Measurements from ENCODE around the gene MKLN1.

The MKLN1 gene

GRCh38 chr7:131471250-131472004, 143.8 kb downstream of the MKLN1 start:
- DNase-seq = no peak

DNA sequence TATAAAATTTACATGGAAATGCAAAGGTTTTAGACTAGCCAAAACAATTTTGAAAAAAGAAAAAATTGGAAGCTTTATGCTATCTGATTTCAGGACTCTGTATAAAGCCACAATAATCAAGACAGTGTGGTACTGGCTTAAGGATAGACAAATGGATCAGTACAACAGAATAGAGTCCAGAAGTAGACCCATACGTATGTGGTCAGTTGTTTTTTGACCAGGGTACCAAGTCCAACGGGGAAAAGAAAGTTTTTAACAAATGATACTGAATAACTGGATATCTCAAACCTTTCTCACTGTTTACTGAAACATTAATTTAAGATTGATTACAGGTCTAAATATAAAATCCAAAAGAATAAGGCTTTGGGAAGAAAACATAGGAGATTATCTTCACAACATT, 149.1 kb downstream of the MKLN1 start:
- no peak for DNase-seq

- DNase-seq = no peak
Measured at GRCh38 chr7:131480384-131481315, 153.0 kb downstream of the MKLN1 start.

DNA sequence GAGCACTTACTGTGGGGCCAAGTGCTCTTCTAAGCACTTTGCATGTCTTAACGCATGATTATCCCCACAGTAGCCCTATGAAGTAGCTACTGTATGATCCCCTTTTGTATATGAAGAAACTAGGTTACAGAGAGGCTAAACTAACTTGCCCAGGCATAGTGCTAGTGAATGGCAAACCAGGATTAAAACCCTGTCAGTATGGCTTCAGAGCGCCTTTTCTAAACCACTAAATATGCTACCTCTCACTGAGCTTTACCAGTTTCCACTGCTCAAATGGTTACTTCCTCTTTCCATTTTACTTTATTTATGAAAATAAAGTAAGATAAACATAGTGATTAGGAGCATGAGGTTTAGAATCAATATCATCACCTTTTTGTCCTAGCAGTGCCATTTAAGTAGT, 155.1 kb downstream of the MKLN1 start:
- no peak for DNase-seq

- DNase-seq = no peak
Measured at GRCh38 chr7:131483586-131483985, 155.9 kb downstream of the MKLN1 start.

DNA sequence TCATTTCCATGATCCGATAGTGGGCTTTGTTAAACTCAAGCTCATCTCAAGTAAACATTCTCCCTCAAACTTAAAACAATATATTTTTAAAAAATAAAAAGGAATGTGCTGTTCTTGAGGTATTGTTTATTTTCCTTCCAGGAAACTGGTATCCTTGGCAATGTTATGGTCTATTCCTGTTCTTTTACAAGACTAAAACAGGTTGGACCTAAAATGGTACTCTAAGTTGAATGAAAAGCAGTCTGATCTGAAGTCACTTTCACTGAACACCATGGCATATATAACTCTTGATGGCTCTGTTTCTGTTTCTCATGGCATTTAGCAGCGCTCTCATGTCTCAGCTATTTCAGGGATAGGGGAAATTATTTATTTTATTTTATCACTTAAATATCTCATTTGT, 158.7 kb downstream of the MKLN1 start:
- DNase-seq = no peak

- DNase-seq = no peak
Measured at GRCh38 chr7:131487217-131487616, 159.5 kb downstream of the MKLN1 start.

DNA sequence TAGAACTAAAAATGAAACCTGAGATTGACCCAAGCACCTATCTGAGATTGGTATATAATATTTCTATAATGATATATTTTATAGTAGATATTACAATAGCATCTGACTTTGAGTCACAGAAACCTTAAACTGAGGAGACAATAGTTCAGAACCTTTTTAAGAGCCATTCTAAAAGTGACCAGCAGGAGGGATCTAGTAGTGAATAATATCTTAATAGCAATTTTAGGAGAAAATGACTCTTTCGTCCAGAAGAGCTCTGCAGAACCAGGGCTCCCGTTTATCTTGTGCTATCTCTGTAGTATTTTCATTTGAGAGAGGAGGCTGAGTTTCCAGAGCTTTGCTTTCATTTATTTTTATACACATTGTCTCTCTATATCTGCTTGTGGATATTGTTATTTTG, 160.7 kb downstream of the MKLN1 start:
- no peak for DNase-seq

DNA sequence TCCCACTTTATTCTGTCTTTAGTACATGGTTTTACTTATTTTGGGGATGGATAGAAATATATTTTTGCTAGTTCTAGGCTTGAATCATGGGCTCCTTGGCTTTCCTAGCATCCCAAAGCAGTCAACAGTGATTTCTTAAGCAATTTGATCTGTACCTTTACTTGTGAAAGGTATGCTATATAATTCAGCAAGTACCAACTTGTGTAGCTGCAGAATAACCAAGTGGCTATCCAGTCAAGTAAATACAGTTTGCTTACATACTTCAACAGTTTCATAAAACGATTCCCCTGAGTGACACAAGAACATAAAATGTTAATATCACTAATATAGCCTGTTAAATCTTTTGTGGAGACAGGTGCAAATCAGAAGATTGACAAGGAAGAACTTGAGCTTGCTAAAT, 161.5 kb downstream of the MKLN1 start:
- no peak for DNase-seq

DNA sequence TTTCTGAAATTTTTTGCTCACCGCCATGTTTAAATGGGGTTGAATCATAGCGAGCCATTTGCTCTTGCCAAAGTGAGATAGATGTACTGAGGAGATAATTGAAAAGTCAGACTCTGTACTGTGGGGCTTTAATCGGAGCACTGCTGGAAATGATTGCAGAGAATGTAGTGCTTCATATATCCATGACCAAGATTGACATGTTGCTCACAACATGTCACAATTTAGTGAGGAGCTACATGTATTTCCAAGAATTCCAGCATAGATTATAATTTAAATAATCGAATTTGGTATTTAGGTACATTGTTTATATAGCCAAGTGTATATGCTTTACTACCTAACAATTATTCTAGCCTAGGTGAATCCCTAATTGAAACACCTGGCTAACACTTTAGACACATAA, 162.2 kb downstream of the MKLN1 start:
- DNase-seq = no peak

GRCh38 chr7:131493081-131493480, 165.4 kb downstream of the MKLN1 start:
- no peak for DNase-seq

DNA sequence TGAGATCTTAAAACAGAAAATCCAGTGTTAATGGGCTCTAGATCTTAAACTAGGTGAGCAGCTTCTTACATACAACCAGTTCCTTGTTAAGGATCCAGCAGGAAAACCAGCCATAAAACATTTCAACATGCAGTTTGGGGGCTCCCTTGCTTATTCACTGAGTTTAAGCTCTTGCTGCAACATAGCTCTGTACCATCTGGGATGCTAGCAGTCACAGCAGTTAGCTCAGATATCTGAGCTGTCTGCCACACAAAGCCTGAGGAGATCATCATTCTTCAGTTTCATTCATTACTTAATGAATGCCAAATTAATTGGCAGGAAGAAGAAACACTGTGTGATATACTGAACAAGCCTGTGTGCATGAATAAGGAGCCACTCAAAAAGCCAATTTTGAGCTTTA, 165.9 kb downstream of the MKLN1 start:
- DNase-seq = no peak

GRCh38 chr7:131494182-131494581, 166.5 kb downstream of the MKLN1 start:
- DNase-seq = no peak

GRCh38 chr7:131495669-131496498, 168.2 kb downstream of the MKLN1 start:
- no peak for DNase-seq

DNA sequence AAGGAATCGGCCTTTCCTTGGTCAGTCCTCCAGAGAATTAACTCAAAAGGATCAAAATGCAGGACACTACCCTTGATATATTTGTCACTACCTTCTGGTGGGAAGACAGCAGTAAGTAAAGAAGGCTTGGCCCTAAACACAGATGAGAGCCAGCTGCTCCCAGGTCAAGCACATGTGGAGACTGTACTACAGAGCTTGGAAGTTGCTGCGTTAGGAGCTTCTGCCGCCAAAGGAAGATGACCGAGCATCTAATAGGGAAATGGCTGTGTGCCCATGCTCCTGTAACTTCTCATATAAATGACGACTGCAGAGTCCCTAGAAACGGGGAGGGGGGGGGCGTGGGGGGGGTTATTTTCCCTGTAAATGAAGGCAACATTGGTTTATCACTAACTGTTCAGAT, 169.8 kb downstream of the MKLN1 start:
- no peak for DNase-seq

DNA sequence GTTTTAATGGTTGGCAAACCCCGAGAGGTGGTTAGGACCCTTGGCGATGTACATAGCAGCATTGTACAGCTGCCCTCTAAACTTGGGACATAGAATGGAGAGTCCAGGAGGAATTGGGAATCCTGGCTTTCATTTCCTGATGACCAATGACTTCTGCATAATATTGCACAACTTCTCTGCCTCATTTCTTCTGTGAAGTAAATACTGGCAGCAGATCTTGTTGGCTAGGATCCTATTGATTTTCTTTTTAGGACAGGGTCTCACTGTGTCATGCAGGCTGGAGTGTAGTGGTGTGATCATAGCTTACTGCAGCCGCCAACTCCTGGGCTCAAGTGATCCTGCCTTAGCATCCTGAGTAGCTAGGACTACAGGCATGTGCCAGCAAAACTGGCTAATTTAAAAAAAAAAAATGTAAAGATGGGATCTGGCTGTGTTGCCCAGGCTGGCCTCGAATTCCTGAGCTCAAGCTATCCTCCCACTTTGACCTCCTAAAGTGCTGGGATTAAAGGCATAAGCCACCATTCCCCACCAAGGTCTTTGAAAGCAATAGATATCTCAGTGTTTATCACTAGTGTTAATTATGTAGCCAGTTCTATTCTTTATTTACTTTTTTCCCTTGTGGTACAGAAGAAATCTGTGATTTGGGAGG, 170.7 kb downstream of the MKLN1 start:
- DNase-seq = no peak

DNA sequence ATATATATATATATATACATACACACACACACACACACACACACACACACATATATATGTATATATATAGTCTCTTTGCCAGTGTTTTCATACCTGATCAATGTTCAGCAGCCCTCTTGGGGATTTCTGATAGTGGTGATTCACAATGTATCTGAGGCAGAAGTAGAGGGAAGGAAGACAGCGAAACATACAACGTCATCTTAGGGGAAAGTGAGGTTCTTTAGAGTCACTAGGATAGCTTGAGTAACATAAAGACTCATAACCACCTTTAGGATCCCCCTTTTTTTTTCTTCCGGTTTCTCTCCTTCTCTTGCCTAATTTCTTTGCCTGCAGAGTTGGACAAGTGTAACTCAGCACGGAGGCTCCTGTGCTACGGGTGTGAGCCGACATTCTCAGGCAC, 172.1 kb downstream of the MKLN1 start:
- no peak for DNase-seq

DNA sequence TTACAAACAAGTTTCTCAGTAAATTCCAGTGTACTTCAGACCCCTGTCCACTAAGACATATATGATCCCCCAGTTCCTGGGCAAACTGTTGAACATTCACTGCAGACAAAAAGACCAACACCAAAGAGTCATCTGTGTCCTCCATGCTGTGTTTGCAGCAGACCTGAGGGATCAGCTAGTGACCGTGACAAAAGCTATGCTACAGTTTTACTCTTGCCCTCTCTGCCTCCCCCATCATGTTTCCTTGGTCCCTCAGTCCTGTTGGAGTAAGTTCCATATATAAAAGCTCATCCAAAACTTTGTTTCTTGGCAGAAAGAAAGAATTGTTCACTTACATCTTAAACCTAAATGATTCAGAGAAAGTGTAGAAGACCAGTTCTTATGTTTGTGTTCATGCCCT, 172.7 kb downstream of the MKLN1 start:
- no peak for DNase-seq

DNA sequence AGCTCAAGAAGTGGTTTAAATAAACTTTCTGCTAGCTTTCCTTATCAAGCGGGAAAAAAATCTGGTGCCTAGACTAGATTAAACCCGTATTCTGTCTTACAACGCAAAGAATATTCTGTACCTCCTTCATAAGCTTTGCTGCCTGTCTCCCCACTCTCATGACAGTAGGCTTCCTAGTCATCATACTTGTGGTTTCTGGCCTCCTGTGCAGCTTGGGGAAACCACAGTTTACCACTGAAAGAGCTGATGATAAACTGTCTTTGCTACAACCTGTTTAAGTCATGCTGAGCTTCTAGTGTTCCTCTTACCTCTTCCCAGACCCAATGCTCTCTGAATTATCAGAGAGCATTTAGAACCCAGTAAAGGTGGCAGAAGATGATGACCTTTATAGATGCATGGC, 173.7 kb downstream of the MKLN1 start:
- DNase-seq = no peak

GRCh38 chr7:131501930-131502685, 174.4 kb downstream of the MKLN1 start:
- no peak for DNase-seq

GRCh38 chr7:131502810-131503508, 175.3 kb downstream of the MKLN1 start:
- no peak for DNase-seq
